Activated CD8-positive, alpha-beta memory T cell treated with anti-CD3 and anti-CD28 coated beads, Interleukin-2, amount 50 U/mL, for 24 hours (primary cell): ENCODE measurements around the gene GTF2H3.
A peak's percentile ranks its signal among the peaks of the same experiment; 100 is the strongest.

ENCODE experiments used
- DNase-seq: peaks from one replicate; pipeline ENCODE4 v3.0.0-alpha.2; 2020; ENCODE audit errors: extremely low read depth

Gene GTF2H3

DNA sequence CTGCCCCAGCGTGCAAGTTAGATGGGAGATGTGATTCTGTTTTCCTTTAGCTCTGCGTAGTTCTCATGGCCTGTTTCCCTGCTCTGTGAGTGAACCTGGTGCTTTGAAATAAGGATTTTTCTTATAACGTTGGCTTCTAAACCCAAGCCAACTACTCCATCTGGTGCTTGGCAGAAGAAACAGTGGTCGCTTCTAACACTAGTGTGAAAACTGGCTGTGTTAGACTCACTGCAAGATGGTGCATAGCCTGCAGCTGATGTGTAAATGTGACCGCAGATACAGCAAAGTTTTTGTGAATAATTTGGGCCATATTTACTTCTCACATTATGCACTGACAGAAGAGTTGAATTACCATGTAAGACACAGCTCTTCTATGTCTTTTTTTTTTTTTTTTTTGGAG lies 12.2 kb downstream of the GTF2H3 start:
- DNase-seq = no peak

DNA sequence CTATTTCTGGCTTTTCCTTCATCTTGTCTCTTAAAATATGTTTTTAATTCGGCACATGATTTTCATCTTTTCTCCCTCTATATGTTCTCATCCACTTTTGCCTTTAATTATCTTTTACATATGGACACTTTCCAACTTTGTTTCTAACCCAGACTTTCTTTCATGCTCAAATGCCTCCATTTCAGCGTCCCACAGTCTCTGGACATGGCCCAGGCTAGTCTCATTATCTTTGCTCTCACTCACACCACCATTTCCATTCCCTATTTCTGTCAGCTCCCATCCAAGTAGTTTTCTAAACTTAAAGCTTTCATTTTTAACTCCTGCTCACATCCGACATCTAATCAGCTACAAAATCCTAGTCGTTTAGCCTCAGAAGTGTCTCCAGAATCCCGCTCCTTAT lies 14.8 kb downstream of the GTF2H3 start:
- no peak for DNase-seq

- DNase-seq = no peak
Measured at GRCh38 chr12:123654129-123654701, 20.6 kb downstream of the GTF2H3 start.

GRCh38 chr12:123655420-123655819 lies 21.8 kb downstream of the GTF2H3 start:
- no peak for DNase-seq

DNA sequence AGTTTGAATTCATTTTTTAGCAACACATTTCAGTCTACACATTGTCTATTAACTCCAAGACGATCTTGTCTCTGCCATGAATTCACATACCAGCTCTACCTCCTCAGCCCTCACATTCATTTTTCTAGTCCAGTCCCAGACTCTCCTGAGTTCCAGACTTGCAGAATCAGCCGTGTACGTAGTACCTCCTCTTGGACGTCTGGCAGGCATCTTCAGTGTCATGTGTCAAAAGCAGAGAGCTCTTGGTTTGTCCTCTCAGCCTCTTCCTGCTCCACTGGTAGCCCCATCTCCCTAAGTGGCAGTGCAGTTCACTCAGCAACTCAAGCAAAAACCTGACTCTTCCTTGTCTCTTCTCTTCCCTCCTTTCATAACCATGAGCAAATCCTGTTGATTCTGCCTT lies 22.8 kb downstream of the GTF2H3 start:
- DNase-seq = no peak

DNA sequence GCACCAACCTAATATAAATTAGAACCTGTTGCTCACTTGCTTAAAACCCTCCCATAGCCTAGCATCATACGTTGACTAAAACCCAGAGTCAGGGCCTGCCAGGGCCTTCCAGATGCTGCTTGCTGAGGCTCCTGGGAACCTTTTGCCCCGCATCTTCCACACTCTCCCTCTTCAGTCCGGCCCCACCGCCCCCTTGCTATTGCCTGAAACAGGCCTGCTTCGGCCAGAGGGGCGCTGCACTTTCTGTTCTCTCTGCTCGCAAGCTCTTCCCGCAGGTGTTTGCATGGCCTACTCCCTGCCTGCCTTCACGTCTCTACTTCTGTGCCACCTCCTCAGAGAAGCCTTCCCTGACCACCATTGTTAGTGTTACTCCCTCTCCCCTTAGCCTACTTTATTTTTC lies 23.6 kb downstream of the GTF2H3 start:
- no peak for DNase-seq

GRCh38 chr12:123659996-123660727 lies 26.5 kb downstream of the GTF2H3 start:
- no peak for DNase-seq

DNA sequence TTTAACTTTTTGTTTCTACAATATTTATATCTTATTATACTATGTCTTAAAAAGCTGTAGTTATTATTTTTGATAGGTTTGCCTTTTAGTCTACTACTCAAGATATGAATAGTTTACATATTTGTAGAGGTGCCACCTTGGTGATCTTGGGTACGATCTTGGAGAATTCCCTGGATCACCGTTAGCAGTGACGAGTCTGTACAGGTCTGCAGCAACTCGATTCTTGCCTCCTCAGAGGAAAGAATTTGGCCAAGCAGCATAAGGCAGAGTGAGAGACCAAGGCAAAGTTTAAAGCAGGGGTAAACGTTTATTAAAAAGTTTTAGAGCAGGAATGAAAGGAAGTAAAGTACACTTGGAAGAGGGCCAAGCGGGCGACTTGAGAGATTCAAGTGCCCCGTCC lies 34.1 kb downstream of the GTF2H3 start:
- DNase-seq = no peak

- peak; percentile 83 for DNase-seq
Measured at GRCh38 chr12:123670882-123671728, 37.5 kb downstream of the GTF2H3 start, which contains the start of gene TCTN2. TCTN2 (plus strand) TSS chr12:123671113; CDS start chr12:123671241, 128 bp downstream.

DNA sequence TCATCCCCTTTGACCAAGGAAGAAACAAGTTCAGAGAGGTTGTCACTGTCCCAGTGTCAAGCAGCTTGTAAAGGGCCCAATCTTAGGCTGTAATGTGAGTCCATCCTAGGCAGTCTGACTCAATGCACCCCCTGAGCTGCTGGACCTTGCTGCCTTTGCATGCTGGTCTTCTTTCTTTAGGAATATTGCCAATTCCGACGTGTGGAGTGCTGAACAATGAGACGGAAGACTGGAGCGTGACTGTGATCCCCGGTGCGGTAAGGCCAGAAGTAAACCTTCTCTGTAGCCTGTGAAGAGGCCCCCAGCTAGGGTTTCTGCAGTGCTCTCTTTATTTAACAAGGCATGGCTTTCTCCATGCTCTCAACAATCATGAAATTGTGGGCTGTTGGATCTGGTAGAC lies 38.2 kb downstream of the GTF2H3 start:
- no peak for DNase-seq

GRCh38 chr12:123675436-123675835 lies 41.8 kb downstream of the GTF2H3 start:
- no peak for DNase-seq

DNA sequence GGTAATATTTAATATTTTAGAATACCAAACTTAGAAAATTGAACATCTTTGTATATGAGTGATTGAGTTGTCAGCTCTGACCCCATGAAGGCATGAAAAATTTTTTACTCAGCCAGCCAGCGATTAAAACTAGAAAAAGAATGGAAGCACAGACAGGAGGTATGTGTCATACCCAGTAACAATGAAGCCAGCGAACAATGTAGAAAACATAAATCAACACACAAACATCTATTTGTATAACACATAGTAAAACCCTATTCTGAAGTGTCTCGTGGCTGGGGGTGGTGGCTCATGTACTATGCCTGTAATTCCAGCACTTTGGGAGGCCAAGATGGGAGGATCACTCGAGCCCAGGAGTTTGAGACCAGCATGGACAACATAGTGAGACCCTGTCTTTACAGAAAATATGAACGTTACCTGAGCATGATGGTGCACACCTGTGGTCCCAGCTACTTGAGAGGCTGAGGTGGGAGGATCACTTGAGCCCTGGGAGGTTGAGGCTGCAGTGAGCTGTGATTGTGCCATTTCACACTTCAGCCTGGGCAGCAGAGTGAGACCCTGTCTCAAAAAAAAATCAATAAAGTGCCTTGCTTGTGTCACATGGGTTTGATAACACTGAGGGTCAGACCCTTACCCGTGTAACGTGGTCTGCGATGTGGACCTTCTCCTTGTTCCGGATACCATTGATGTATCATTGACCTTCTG lies 43.1 kb downstream of the GTF2H3 start:
- DNase-seq = no peak

- no peak for DNase-seq
Measured at GRCh38 chr12:123678981-123679380, 45.4 kb downstream of the GTF2H3 start.

- no peak for DNase-seq
Measured at GRCh38 chr12:123681605-123682004, 48.0 kb downstream of the GTF2H3 start.

DNA sequence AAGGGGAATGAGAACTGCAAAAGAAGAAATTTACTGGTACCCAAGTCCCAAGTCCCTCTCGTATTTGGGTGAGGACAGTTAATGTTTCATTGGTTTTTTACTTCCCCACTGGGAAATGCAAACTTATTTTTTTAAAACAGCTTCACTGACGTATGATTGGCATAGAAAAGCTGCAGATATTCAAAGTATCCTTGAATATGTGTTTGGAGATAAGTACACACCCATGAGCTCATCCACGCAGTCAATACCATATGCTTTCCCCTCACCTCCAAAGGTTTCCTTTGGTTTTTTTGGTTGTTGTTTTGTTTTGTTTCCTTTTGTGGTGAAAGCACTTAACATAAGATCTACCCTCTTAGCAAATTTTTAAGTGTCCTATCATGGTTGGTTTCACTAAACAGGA lies 50.3 kb downstream of the GTF2H3 start:
- DNase-seq = no peak

DNA sequence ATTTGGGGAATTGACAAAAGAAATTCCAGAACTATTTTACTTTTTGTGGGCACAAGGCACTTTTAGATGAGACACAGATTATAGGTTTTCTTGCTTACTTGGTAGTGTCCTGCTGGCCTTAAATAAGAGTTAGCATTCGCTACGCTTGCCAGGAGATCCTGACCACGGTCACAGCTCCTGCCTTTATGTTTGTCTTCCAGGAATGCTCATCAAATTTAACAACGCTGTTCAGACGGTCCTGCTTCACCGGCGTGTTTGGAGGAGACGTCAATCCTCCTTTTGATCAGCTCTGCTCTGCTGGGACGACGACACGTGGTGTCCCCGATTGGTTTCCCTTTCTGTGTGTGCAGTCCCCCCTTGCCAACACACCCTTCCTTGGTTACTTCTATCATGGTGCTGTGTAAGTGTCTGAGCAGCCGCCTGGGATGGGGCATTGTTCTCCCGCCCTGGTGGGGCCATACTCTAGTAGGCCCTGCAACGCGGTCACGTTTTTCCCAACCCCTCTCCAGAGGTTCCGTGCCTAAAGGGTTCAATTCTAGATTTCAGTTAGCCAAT lies 53.1 kb downstream of the GTF2H3 start:
- DNase-seq = no peak

- DNase-seq = no peak
Measured at GRCh38 chr12:123690191-123690840, 56.7 kb downstream of the GTF2H3 start.

DNA sequence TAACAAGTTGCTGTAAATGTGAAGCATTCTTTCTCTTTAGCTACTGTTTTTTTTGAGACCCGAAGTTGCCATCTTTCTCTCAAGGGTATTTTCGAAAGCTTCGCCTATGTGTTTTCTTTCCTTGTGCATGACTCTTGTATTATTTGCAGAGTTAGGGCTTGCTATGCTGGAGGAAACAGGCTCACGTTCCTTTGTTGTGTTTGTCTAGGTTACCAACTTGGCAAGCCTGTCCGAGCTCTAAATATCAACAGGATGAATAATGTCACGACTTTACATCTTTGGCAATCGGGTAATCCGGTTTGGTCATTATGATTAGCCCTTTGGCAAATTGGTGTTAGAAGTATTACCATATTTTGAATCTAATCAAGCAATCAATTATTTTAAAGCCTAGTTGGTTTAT lies 62.6 kb downstream of the GTF2H3 start:
- no peak for DNase-seq

- DNase-seq = no peak
Measured at GRCh38 chr12:123696646-123697045, 63.0 kb downstream of the GTF2H3 start.

GRCh38 chr12:123705935-123706334 lies 72.3 kb downstream of the GTF2H3 start:
- no peak for DNase-seq

- DNase-seq = no peak
Measured at GRCh38 chr12:123707466-123707865, 73.8 kb downstream of the GTF2H3 start.
